ENCODE results near the gene BABAM2. TPM values are rescaled to one million over a fixed set of nuclear protein-coding genes. Genes with fewer than 3 reads are reported as not detected.

The BABAM2 gene
- total RNA-seq, 3 donors from 2014 or later (not counting 1 experiment from before 2014, with no cell fraction given) = 54.6 to 66.1 (median 59.5) TPM

GRCh38 chr2:28053597-28053996 lies 163.1 kb downstream of the BABAM2 start:
- H3K27me3 Mint-ChIP-seq (ENCODE audit: low read depth in 2 of 2) = no peaks in the 10 kb centered on the region
- DNase-seq = no peak
- no peak overlapping the region for H3K4me3 Mint-ChIP-seq
- Histone ChIP-seq H3K4me3 (ENCODE audit: low read length) (no peak overlapping the region), H3K4me1 (ENCODE audit: control insufficient read depth, insufficient read depth, low read length) (no peaks in the 10 kb centered on the region), H3K27me3 (ENCODE audit: control insufficient read depth, insufficient read depth, low read length) (no peaks in the 10 kb centered on the region), H3K27ac (ENCODE audit: low read length) (no peak overlapping the region), H3K36me3 (ENCODE audit: control insufficient read depth, insufficient read depth, low read length) (no peaks in the 10 kb centered on the region), H3K9me3 (ENCODE audit: control insufficient read depth, insufficient read depth, low read length) (no peaks in the 10 kb centered on the region)
- H3K9me3 Mint-ChIP-seq = no peaks in the 10 kb centered on the region
- H3K36me3 Mint-ChIP-seq = no peaks in the 10 kb centered on the region
- peaks cover 0 to 8% of the 10 kb centered on the region in 2 donors for H3K4me1 Mint-ChIP-seq
- 100% methylated on average over 2 of the region's 2 CpGs for WGBS (ENCODE audit: insufficient coverage)
- no peak for TF ChIP-seq CTCF (IDR thresholded peaks at IDR 0.05)
- H3K27ac Mint-ChIP-seq = no peak overlapping the region
- no peak for ATAC-seq
- intact Hi-C loops (cut with micrococcal nuclease) = no loop called here

- intact Hi-C loops (cut with micrococcal nuclease) = no loop called here
- 100% methylated on average over 1 of the region's 1 CpG for WGBS (ENCODE audit: insufficient coverage)
- Mint-ChIP-seq H3K36me3 (no peaks in the 10 kb centered on the region), H3K4me1 (peaks cover 0 to 8% of the 10 kb centered on the region in 2 donors), H3K27me3 (ENCODE audit: low read depth in 2 of 2) (no peaks in the 10 kb centered on the region), H3K4me3 (no peak overlapping the region), H3K27ac (no peak overlapping the region), H3K9me3 (no peaks in the 10 kb centered on the region)
- DNase-seq (no peak), ATAC-seq (no peak)
- Histone ChIP-seq H3K36me3 (ENCODE audit: control insufficient read depth, insufficient read depth, low read length) (no peaks in the 10 kb centered on the region), H3K4me3 (ENCODE audit: low read length) (no peak overlapping the region), H3K4me1 (ENCODE audit: control insufficient read depth, insufficient read depth, low read length) (no peaks in the 10 kb centered on the region), H3K9me3 (ENCODE audit: control insufficient read depth, insufficient read depth, low read length) (no peaks in the 10 kb centered on the region), H3K27me3 (ENCODE audit: control insufficient read depth, insufficient read depth, low read length) (no peaks in the 10 kb centered on the region), H3K27ac (ENCODE audit: low read length) (no peak overlapping the region)
- TF ChIP-seq CTCF (IDR thresholded peaks at IDR 0.05) = no peak
Measured at GRCh38 chr2:28054916-28055315, 164.4 kb downstream of the BABAM2 start.

- Histone ChIP-seq H3K4me3 (ENCODE audit: low read length) (no peak overlapping the region), H3K36me3 (ENCODE audit: control insufficient read depth, insufficient read depth, low read length) (no peaks in the 10 kb centered on the region), H3K4me1 (ENCODE audit: control insufficient read depth, insufficient read depth, low read length) (no peaks in the 10 kb centered on the region), H3K27me3 (ENCODE audit: control insufficient read depth, insufficient read depth, low read length) (no peaks in the 10 kb centered on the region), H3K27ac (ENCODE audit: low read length) (no peak overlapping the region), H3K9me3 (ENCODE audit: control insufficient read depth, insufficient read depth, low read length) (no peaks in the 10 kb centered on the region)
- ATAC-seq = no peak
- no peak overlapping the region for H3K4me3 Mint-ChIP-seq
- H3K27me3 Mint-ChIP-seq (ENCODE audit: low read depth in 2 of 2) = no peaks in the 10 kb centered on the region
- H3K4me1 Mint-ChIP-seq = peaks cover 0 to 8% of the 10 kb centered on the region in 2 donors
- intact Hi-C loops (cut with micrococcal nuclease) = no loop called here
- H3K36me3 Mint-ChIP-seq = no peaks in the 10 kb centered on the region
- no peaks in the 10 kb centered on the region for H3K9me3 Mint-ChIP-seq
- H3K27ac Mint-ChIP-seq = no peak overlapping the region
- TF ChIP-seq CTCF (IDR thresholded peaks at IDR 0.05) = no peak
- no peak for DNase-seq
Measured at GRCh38 chr2:28055325-28055970, 164.9 kb downstream of the BABAM2 start.

- no peak overlapping the region for H3K27ac Mint-ChIP-seq
- H3K36me3 ChIP-seq (ENCODE audit: control insufficient read depth, insufficient read depth, low read length) = no peaks in the 10 kb centered on the region
- no peaks in the 10 kb centered on the region for H3K36me3 Mint-ChIP-seq
- no peaks in the 10 kb centered on the region for H3K9me3 Mint-ChIP-seq
- no peak overlapping the region for H3K4me3 ChIP-seq (ENCODE audit: low read length)
- H3K4me3 Mint-ChIP-seq = no peak overlapping the region
- DNase-seq (no peak), ATAC-seq (no peak)
- peaks cover 0 to 6% of the 10 kb centered on the region in 2 donors for H3K4me1 Mint-ChIP-seq
- H3K4me1 ChIP-seq (ENCODE audit: control insufficient read depth, insufficient read depth, low read length) = no peaks in the 10 kb centered on the region
- 59% methylated on average over 4 of the region's 5 CpGs for WGBS (ENCODE audit: insufficient coverage)
- intact Hi-C loops (cut with micrococcal nuclease) = no loop called here
- H3K9me3 ChIP-seq (ENCODE audit: control insufficient read depth, insufficient read depth, low read length) = no peaks in the 10 kb centered on the region
- H3K27me3 Mint-ChIP-seq (ENCODE audit: low read depth in 2 of 2) = no peaks in the 10 kb centered on the region
- H3K27me3 ChIP-seq (ENCODE audit: control insufficient read depth, insufficient read depth, low read length) = no peaks in the 10 kb centered on the region
- H3K27ac ChIP-seq (ENCODE audit: low read length) = no peak overlapping the region
- no peak for TF ChIP-seq CTCF (IDR thresholded peaks at IDR 0.05)
Measured at GRCh38 chr2:28058791-28059190, 168.3 kb downstream of the BABAM2 start.
